Immature natural killer cell (primary cell): Measurements from ENCODE around the gene KCNJ12. TPM values are rescaled to one million over a fixed set of nuclear protein-coding genes. Genes with fewer than 3 reads are reported as not detected.

Experiments
- DNase-seq, 3 donors: peaks; one replicate each; pipeline ENCODE4 v3.0.0; 2022; ENCODE audit warnings: mixed read lengths in 1 of 3
- H3K27ac Mint-ChIP-seq, 6 donors: one replicate each; pipeline ENCODE4 v1.8.0; 2020; ENCODE audit warnings: mixed read lengths in 6 of 6, mild to moderate bottlenecking in 5 of 6, inconsistent platforms in 4 of 6, moderate library complexity in 3 of 6
- H3K27me3 Mint-ChIP-seq, 3 donors: one replicate each; pipeline ENCODE4 v1.8.0; 2020 to 2021; ENCODE audit warnings: low read depth in 3 of 3, mild to moderate bottlenecking in 3 of 3, mixed read lengths in 3 of 3, moderate library complexity in 3 of 3, inconsistent platforms in 1 of 3
- H3K36me3 Mint-ChIP-seq, 3 donors: one replicate each; pipeline ENCODE4 v1.8.0; 2020; ENCODE audit warnings: mixed read lengths in 3 of 3, inconsistent platforms in 2 of 3, mild to moderate bottlenecking in 2 of 3
- H3K4me1 Mint-ChIP-seq, 2 donors: one replicate each; pipeline ENCODE4 v1.8.0; 2020; ENCODE audit warnings: inconsistent platforms in 2 of 2, mild to moderate bottlenecking in 2 of 2, mixed read lengths in 2 of 2, moderate library complexity in 1 of 2
- H3K4me3 Mint-ChIP-seq, 5 donors: one replicate each; pipeline ENCODE4 v1.8.0; 2020; ENCODE audit warnings: mild to moderate bottlenecking in 5 of 5, mixed read lengths in 5 of 5, inconsistent platforms in 3 of 5, moderate library complexity in 3 of 5
- H3K9me3 Mint-ChIP-seq, 6 donors: one replicate each; pipeline ENCODE4 v1.8.0; 2020; ENCODE audit warnings: mild to moderate bottlenecking in 6 of 6, mixed read lengths in 6 of 6, inconsistent platforms in 4 of 6, moderate library complexity in 3 of 6
- polyA plus RNA-seq, 3 donors: library from polyadenylated mRNA; unstranded; fragments of 300-500 nt; fragmentation: Illumina TruSeq; gene quantifications; one replicate each; pipeline ENCODE4 v1.2.3, GENCODE V29; 2021

The KCNJ12 gene
- polyA plus RNA-seq, 3 donors from 2014 or later = not detected

DNA sequence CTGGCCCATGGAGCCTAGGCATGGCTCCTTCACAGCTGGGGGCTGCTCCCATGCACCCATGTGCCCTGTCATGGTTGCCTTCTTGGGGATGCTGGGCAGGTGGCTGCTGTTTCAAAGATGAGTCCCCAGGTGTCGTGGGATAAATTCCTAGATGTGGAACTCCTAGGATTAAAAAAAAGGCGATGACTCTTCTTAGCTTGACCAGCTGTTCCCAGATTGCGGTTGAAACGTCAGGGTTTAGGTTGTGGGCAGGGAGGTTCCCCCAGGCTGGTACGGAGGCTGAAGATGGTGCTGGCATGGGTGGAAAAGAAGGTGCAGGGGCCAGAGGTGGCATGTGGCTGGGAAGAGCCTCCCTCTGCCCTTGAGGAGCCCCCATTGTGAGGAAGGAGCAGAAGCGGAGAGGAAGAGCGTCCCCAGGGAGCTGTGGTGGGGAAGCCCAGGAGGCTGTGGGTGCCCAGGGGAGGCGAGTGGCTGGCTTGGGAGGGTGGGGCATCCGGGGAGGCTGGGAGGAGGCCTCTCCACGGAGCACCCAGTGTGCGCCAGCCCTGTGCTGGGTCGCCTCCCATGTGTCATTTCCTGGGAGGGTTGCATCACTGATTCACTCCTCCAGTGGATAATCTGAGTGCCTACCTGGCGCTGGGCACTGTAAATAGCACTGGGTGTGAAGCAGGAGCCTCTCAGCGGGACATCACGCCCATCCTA lies 7.5 kb upstream of the KCNJ12 start:
- Mint-ChIP-seq H3K27me3 (peaks cover 2 to 8% (median 2%) of the 10 kb centered on the region in 3 donors), H3K4me3 (no peak overlapping the region), H3K36me3 (no peaks in the 10 kb centered on the region)

DNA sequence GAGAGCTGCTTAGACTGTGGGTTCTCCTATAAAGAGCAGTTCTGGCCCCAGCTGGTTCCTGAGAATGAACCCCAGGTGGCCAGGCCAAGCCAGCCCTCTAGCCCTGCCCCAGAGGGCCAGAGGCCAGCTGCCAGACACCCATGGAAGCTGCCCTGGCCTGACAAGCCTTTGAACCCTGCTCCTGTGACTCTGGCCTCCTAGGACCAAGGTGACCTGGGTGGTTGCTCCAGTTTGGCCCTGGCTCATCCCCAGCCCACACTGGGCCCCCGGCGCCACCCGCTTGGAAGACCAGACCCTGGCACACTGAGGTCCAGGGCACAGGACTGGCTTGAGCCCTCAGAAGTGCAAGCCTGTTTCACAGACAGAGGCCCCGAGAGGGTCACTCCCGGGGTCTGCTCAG lies 6.8 kb upstream of the KCNJ12 start:
- no peak overlapping the region for H3K27ac Mint-ChIP-seq
- H3K4me3 Mint-ChIP-seq = no peak overlapping the region
- H3K9me3 Mint-ChIP-seq = no peaks in the 10 kb centered on the region
- H3K27me3 Mint-ChIP-seq = peaks cover 0 to 8% (median 2%) of the 10 kb centered on the region in 3 donors
- H3K4me1 Mint-ChIP-seq = peaks cover 0 to 6% of the 10 kb centered on the region in 2 donors
- no peak for DNase-seq
- no peaks in the 10 kb centered on the region for H3K36me3 Mint-ChIP-seq

More for the DNA sequence above, 7.5 kb upstream of the KCNJ12 start:
- Mint-ChIP-seq H3K27ac (no peak overlapping the region), H3K9me3 (no peaks in the 10 kb centered on the region), H3K4me1 (peaks cover 0 to 13% of the 10 kb centered on the region in 2 donors)
- no peak for DNase-seq

DNA sequence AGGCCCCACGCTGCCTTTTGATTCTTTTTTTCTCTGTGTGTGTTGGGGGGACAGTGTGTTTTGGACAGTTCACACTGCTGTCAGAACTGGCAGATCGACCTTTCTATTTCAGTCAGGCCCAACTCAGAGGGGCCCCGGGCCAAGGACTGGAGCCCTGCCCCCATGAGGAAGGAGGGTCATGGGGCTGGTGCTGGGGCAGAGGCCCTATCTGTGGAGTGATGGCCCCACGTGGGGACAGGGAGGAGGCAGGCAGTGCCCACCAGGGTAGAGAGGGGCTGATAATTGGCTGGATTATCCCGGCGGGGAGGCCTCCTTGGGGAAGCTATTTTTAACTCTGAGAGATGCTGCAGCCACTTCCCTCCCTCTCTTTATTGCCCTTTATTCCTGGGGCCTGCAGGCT lies 5.7 kb upstream of the KCNJ12 start:
- Mint-ChIP-seq H3K4me3 (no peak overlapping the region), H3K27ac (no peak overlapping the region), H3K9me3 (no peaks in the 10 kb centered on the region), H3K36me3 (no peaks in the 10 kb centered on the region), H3K4me1 (peaks cover 0 to 5% of the 10 kb centered on the region in 2 donors), H3K27me3 (peaks cover 4 to 9% (median 5%) of the 10 kb centered on the region in 3 donors)
- no peak for DNase-seq

GRCh38 chr17:21371511-21372081 lies 4.6 kb upstream of the KCNJ12 start:
- Mint-ChIP-seq H3K4me1 (peaks cover 0 to 7% of the 10 kb centered on the region in 2 donors), H3K27me3 (peaks cover 7 to 10% (median 10%) of the 10 kb centered on the region in 3 donors), H3K4me3 (no peak overlapping the region), H3K36me3 (no peaks in the 10 kb centered on the region), H3K9me3 (peaks cover 0 to 2% (median 0%) of the 10 kb centered on the region in 6 donors), H3K27ac (no peak overlapping the region)
- DNase-seq = no peak

DNA sequence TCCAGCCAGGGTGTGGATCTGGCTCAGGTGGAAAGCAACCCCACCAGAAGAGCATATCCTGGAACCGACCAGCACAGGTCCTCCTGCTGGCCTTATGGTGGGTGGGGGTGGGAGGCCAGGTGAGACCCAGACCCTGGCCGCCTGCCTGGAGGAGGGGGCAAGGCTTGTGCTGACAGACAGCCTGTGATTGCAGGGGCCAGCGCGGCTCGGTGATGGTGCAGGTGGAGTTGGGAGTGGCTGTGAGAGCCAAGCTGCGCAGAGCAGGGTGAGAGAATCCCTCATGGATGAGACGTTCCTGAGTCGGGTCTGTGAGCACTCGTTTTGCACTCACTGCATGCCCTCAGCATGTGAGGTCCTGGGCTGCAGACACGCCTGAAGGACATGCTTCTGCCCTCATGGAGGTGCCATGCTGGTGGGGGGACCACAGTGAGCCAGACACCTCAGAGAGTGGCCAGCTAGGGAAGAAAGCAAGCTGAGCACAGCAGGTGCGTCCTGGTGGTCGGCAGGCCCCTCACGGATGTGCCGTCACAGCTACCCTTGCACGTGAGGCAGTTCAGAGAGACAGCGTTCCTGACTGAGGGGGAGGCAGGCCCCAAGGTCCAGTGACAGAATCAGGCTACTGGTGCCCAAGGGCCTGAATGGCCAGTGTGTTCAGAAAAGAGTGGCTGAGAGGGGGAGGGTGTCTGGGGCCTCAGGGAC lies 3.8 kb upstream of the KCNJ12 start:
- H3K4me3 Mint-ChIP-seq = no peak overlapping the region
- peaks cover 7 to 12% (median 10%) of the 10 kb centered on the region in 3 donors for H3K27me3 Mint-ChIP-seq
- no peaks in the 10 kb centered on the region for H3K36me3 Mint-ChIP-seq
- DNase-seq = no peak
- H3K9me3 Mint-ChIP-seq = peaks cover 0 to 2% (median 0%) of the 10 kb centered on the region in 6 donors
- H3K27ac Mint-ChIP-seq = no peak overlapping the region
- H3K4me1 Mint-ChIP-seq = peaks cover 0 to 7% of the 10 kb centered on the region in 2 donors

GRCh38 chr17:21373036-21373435 lies 3.1 kb upstream of the KCNJ12 start:
- H3K4me3 Mint-ChIP-seq = no peak overlapping the region
- peaks cover 10 to 16% (median 10%) of the 10 kb centered on the region in 3 donors for H3K27me3 Mint-ChIP-seq
- no peaks in the 10 kb centered on the region for H3K36me3 Mint-ChIP-seq
- peak overlapping the region in 1 of 6 donors; percentile 17 for H3K27ac Mint-ChIP-seq
- DNase-seq = peak in 1 of 3 donors; percentile 20
- H3K9me3 Mint-ChIP-seq = peaks cover 0 to 2% (median 0%) of the 10 kb centered on the region in 6 donors
- H3K4me1 Mint-ChIP-seq = peaks cover 0 to 7% of the 10 kb centered on the region in 2 donors

GRCh38 chr17:21373696-21374440 lies 2.3 kb upstream of the KCNJ12 start:
- DNase-seq = no peak
- peaks cover 8 to 17% (median 10%) of the 10 kb centered on the region in 3 donors for H3K27me3 Mint-ChIP-seq
- H3K36me3 Mint-ChIP-seq = no peaks in the 10 kb centered on the region
- no peak overlapping the region for H3K4me3 Mint-ChIP-seq
- H3K9me3 Mint-ChIP-seq = peaks cover 0 to 2% (median 0%) of the 10 kb centered on the region in 6 donors
- peaks cover 0 to 7% of the 10 kb centered on the region in 2 donors for H3K4me1 Mint-ChIP-seq
- no peak overlapping the region for H3K27ac Mint-ChIP-seq

DNA sequence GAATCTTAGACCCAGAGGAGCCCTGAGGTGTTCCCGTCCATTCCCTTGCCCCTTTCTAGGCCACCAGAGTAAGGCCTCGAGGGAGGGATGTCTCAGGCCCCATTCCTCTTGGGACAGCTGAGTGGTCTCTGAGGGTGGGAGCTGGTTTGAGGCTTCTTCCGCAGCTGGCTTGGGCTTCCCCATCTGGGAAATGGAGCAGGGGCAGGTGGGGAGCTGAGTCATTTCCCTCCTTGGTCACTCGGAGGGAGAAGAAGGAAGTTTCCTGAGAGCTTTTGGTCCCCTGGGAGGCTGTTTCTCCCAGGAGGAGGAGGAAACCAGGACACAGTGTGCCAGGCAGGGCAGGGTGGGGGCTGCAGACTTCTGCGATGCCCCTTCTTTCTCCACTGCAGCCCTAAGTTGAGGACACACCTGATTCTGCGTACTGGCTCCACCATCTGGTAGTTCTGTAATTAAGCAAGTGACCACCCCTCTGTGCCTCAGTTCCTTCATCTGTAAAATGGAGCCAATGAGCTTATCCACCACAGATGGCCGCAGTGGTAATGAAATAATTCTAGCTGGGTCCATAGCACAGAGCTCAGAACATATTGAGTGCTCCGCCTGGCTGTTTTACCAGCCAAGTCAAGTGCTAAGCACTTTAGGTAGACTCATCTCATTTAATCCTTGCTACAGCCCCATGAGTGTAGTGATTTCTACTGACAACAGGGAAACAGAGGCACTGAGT lies 1.6 kb upstream of the KCNJ12 start:
- Mint-ChIP-seq H3K27me3 (peaks cover 8 to 18% (median 10%) of the 10 kb centered on the region in 3 donors), H3K27ac (no peak overlapping the region), H3K9me3 (peaks cover 0 to 2% (median 0%) of the 10 kb centered on the region in 6 donors), H3K4me1 (peaks cover 0 to 7% of the 10 kb centered on the region in 2 donors), H3K36me3 (no peaks in the 10 kb centered on the region), H3K4me3 (no peak overlapping the region)
- DNase-seq = no peak

GRCh38 chr17:21375162-21375560 lies 996 bp upstream of the KCNJ12 start:
- Mint-ChIP-seq H3K4me1 (peaks cover 0 to 7% of the 10 kb centered on the region in 2 donors), H3K27ac (no peak overlapping the region), H3K4me3 (peak overlapping the region in 1 of 5 donors; percentile 13), H3K27me3 (peaks cover 8 to 18% (median 10%) of the 10 kb centered on the region in 3 donors), H3K9me3 (peaks cover 0 to 2% (median 0%) of the 10 kb centered on the region in 6 donors), H3K36me3 (no peaks in the 10 kb centered on the region)
- DNase-seq = no peak

DNA sequence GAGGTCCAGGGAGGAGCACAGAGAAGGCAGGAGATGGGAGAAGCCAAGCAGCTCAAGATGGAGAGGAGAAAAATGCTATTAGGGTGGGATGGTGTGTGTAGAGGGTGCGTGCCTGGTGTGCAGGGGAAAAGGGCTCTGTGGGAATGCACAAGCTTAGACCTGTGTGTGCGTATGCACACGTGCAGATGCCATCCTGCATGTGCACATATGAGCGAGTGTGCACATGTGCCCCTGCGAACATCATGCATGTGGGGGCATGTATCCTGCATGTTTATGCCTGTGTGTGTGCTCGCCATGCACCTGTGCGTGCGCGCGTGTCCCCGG lies 438 bp upstream of the KCNJ12 start:
- DNase-seq = no peak
- H3K27me3 Mint-ChIP-seq = peaks cover 8 to 18% (median 10%) of the 10 kb centered on the region in 3 donors
- H3K9me3 Mint-ChIP-seq = peaks cover 0 to 2% (median 0%) of the 10 kb centered on the region in 6 donors
- H3K4me3 Mint-ChIP-seq = peak overlapping the region in 3 of 5 donors; percentile 13 to 26 (median 14)
- H3K27ac Mint-ChIP-seq = no peak overlapping the region
- H3K4me1 Mint-ChIP-seq = peaks cover 0 to 7% of the 10 kb centered on the region in 2 donors
- H3K36me3 Mint-ChIP-seq = no peaks in the 10 kb centered on the region

- peaks cover 8 to 21% (median 10%) of the 10 kb centered on the region in 3 donors for H3K27me3 Mint-ChIP-seq
- H3K36me3 Mint-ChIP-seq = no peaks in the 10 kb centered on the region
- peak overlapping the region in 2 of 5 donors; percentile 13 to 30 for H3K4me3 Mint-ChIP-seq
- peaks cover 0 to 7% of the 10 kb centered on the region in 2 donors for H3K4me1 Mint-ChIP-seq
- DNase-seq = no peak
- peaks cover 0 to 2% (median 0%) of the 10 kb centered on the region in 6 donors for H3K9me3 Mint-ChIP-seq
- H3K27ac Mint-ChIP-seq = no peak overlapping the region
Measured at GRCh38 chr17:21376759-21377690, 868 bp downstream of the KCNJ12 start.

GRCh38 chr17:21377705-21378396 lies 1.7 kb downstream of the KCNJ12 start:
- peaks cover 0 to 2% (median 0%) of the 10 kb centered on the region in 6 donors for H3K9me3 Mint-ChIP-seq
- H3K36me3 Mint-ChIP-seq = no peaks in the 10 kb centered on the region
- no peak for DNase-seq
- no peak overlapping the region for H3K27ac Mint-ChIP-seq
- H3K4me3 Mint-ChIP-seq = peak overlapping the region in 1 of 5 donors; percentile 50
- peaks cover 8 to 17% (median 13%) of the 10 kb centered on the region in 3 donors for H3K27me3 Mint-ChIP-seq
- H3K4me1 Mint-ChIP-seq = peaks cover 0 to 6% of the 10 kb centered on the region in 2 donors
